ENCODE measurements around the gene PDE4D. TPM values are rescaled to one million over a fixed set of nuclear protein-coding genes. Genes with fewer than 3 reads are reported as not detected.

PDE4D gene
- total and polyA plus RNA-seq, 10 of the 15 experiments (the other 5 are each of a cell fraction or from before 2014, with no cell fraction given): 0.87 to 4.1 (median 2.2) TPM

DNA sequence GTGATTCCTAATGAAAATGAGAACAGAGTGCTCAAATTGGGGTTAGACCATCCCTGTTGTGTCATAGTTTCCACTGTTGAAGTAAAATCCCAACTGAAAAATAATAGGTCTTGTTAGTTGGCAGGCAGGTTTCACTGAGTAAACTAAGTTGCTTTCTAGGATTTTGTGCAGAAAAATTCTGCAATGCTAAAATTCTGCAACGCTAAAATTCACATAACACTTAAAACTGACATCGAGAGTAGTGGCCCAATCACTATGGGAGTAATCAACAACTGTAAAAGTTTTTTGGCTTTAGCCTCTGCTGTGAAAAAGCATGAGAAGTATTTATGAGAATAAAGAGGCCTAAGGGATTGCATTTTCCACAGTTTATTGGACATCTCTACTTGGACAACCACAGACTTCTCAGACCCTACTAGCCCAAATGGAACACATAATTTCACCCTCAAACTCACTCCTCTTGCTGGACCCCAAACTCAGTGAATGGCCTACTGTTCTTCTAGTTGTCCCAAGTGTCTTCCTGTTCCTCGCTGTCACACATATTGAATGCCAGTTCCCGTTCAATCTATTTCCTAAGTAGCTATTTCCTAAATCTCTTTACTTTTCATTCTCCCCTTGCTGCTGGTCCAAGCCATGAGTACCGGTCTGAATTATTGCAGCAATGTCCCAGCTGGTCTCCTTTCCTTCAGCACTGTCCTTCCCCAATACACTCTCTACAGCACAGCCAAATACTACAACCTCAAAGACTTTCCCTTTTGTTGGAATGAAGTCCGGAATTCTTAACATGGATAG is 355.4 kb downstream of the PDE4D start:
- Histone ChIP-seq H2AFZ (ENCODE audit: control insufficient read depth, low read depth, low read length) (no peak overlapping the region), H3K27me3 (replicated peaks in 1 of 2; ENCODE audit: control insufficient read depth in 2 of 2, insufficient read depth in 2 of 2, low read length in 1 of 2) (no peaks in the 10 kb centered on the region), H3K9ac (ENCODE audit: control insufficient read depth, insufficient read depth, low read length) (no peak overlapping the region), H3K9me3 (replicated peaks; ENCODE audit: control insufficient read depth, insufficient read depth, low read length) (no peaks in the 10 kb centered on the region), H3K27ac (ENCODE audit: control insufficient read depth, insufficient read depth) (no peak overlapping the region), H3K36me3 (ENCODE audit: control insufficient read depth in 2 of 2, insufficient read depth in 2 of 2, low read length in 1 of 2) (no peaks in the 10 kb centered on the region), H3K4me1 (ENCODE audit: control insufficient read depth, insufficient read depth, low read length) (no peaks in the 10 kb centered on the region), H3K4me3 (no peak overlapping the region), H3K4me2 (ENCODE audit: control insufficient read depth, insufficient read depth) (no peak overlapping the region), H4K20me1 (ENCODE audit: control insufficient read depth, insufficient read depth) (no peaks in the 10 kb centered on the region), H3K79me2 (ENCODE audit: control insufficient read depth, insufficient read depth, low read length) (no peaks in the 10 kb centered on the region)
- no peak for ATAC-seq
- RAD21 ChIA-PET (ENCODE audit: unreplicated experiment): no interaction called here
- 76% methylated on average over 6 of the region's 6 CpGs for WGBS (ENCODE audit: insufficient coverage, insufficient replicate concordance, low lambda C conversion rate, missing lambda C conversion rate)
- intact Hi-C loops (cut with micrococcal nuclease; ENCODE audit: unreplicated experiment): no loop called here
- CTCF ChIA-PET: interaction anchor here (1.1 kb wide), 1 partner anchor 83 kb away, joined by 3 read pairs; no protein-coding TSS in a partner anchor
- no TSS peak for BruUV-seq (replicated peaks)
- DNase-seq (ENCODE audit: low read depth, low spot score): no peak
- in situ Hi-C loops (cut with MboI): no loop called here
- POLR2A ChIA-PET: no interaction called here
- SMC1A ChIA-PET (ENCODE audit: uncharacterized antibody, unreplicated experiment): interaction anchor here (1.1 to 1.3 kb wide), 2 partner anchors 7 to 21 kb away, joined by 3 to 4 read pairs; no protein-coding TSS in a partner anchor
- no peak for FAIRE-seq
- TF ChIP-seq BHLHE40 (IDR thresholded peaks at IDR 0.05; ENCODE audit: borderline replicate concordance in 1 of 2, low read depth in 2 of 2, low read length in 1 of 2): no peak

DNA sequence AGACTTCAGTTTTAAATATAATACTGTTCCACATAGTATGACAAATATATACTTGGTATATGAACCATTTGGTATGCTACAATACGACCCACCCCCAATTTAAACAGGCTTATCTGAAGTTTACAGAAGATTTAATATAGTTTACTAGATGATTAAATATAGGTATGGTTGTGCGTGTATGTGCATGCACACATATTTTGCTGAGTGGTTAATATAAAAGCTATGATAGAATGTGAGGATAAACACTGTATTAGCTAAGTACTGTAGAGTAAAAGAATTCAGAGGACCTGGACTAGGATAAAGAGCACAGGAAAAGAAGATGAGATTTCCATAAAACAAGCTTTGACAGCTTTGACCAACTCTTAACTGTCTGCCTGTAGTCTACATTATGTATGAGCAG is 356.7 kb downstream of the PDE4D start:
- H4K20me1 ChIP-seq (ENCODE audit: control insufficient read depth, insufficient read depth): no peaks in the 10 kb centered on the region
- WGBS (ENCODE audit: insufficient coverage, insufficient replicate concordance, low lambda C conversion rate, missing lambda C conversion rate): 68% methylated on average over 2 of the region's 2 CpGs
- H3K4me3 ChIP-seq: no peak overlapping the region
- H3K27me3 ChIP-seq (replicated peaks in 1 of 2; ENCODE audit: control insufficient read depth in 2 of 2, insufficient read depth in 2 of 2, low read length in 1 of 2): no peaks in the 10 kb centered on the region
- H3K4me2 ChIP-seq (ENCODE audit: control insufficient read depth, insufficient read depth): no peak overlapping the region
- H3K4me1 ChIP-seq (ENCODE audit: control insufficient read depth, insufficient read depth, low read length): no peaks in the 10 kb centered on the region
- RAD21 ChIA-PET (ENCODE audit: unreplicated experiment): no interaction called here
- SMC1A ChIA-PET (ENCODE audit: uncharacterized antibody, unreplicated experiment): interaction anchor here (0.8 to 1.1 kb wide), 2 partner anchors 9 to 13 kb away, joined by 3 to 4 read pairs; no protein-coding TSS in a partner anchor
- intact Hi-C loops (cut with micrococcal nuclease; ENCODE audit: unreplicated experiment): no loop called here
- CTCF ChIA-PET: interaction anchor here (1.6 kb wide), 1 partner anchor 136 kb away, joined by 5 read pairs; no protein-coding TSS in a partner anchor
- BruUV-seq (replicated peaks): no TSS peak
- in situ Hi-C loops (cut with MboI): no loop called here
- FAIRE-seq (no peak), DNase-seq (ENCODE audit: low read depth, low spot score) (no peak), ATAC-seq (no peak)
- H2AFZ ChIP-seq (ENCODE audit: control insufficient read depth, low read depth, low read length): no peak overlapping the region
- POLR2A ChIA-PET: no interaction called here
- H3K27ac ChIP-seq (ENCODE audit: control insufficient read depth, insufficient read depth): no peak overlapping the region
- H3K9ac ChIP-seq (ENCODE audit: control insufficient read depth, insufficient read depth, low read length): no peak overlapping the region
- H3K36me3 ChIP-seq (ENCODE audit: control insufficient read depth in 2 of 2, insufficient read depth in 2 of 2, low read length in 1 of 2): no peaks in the 10 kb centered on the region
- no peaks in the 10 kb centered on the region for H3K79me2 ChIP-seq (ENCODE audit: control insufficient read depth, insufficient read depth, low read length)
- no peaks in the 10 kb centered on the region for H3K9me3 ChIP-seq (replicated peaks; ENCODE audit: control insufficient read depth, insufficient read depth, low read length)
- TF ChIP-seq RELA (IDR thresholded peaks at IDR 0.05; ENCODE audit: borderline replicate concordance, partially characterized antibody) (no peak), ZNF207 (IDR thresholded peaks at IDR 0.05; ENCODE audit: borderline replicate concordance) (no peak), BACH1 (IDR thresholded peaks at IDR 0.05; ENCODE audit: borderline replicate concordance) (no peak), BHLHE40 (IDR thresholded peaks at IDR 0.05; ENCODE audit: borderline replicate concordance in 1 of 2, low read depth in 2 of 2, low read length in 1 of 2) (no peak), FOXM1 (IDR thresholded peaks at IDR 0.05; ENCODE audit: low read depth, low read length) (no peak), MXI1 (IDR thresholded peaks at IDR 0.05; ENCODE audit: low read depth, low read length) (no peak), SUZ12 (IDR thresholded peaks at IDR 0.05; ENCODE audit: unreplicated experiment) (no peak), NR2F1 (conservative IDR thresholded peaks at IDR 0.05) (no peak), ESRRA (IDR thresholded peaks at IDR 0.05; ENCODE audit: low read length) (no peak), CBX5 (IDR thresholded peaks at IDR 0.05; ENCODE audit: low read depth) (no peak), RAD21 (IDR thresholded peaks at IDR 0.05; ENCODE audit: insufficient read depth, low read depth, low read length) (no peak), POLR2AphosphoS5 (IDR thresholded peaks at IDR 0.05; ENCODE audit: low read length) (no peak), NFYA (IDR thresholded peaks at IDR 0.05; ENCODE audit: borderline replicate concordance, low read depth, low read length) (no peak)
- TF ChIP-seq, protein P1, sequence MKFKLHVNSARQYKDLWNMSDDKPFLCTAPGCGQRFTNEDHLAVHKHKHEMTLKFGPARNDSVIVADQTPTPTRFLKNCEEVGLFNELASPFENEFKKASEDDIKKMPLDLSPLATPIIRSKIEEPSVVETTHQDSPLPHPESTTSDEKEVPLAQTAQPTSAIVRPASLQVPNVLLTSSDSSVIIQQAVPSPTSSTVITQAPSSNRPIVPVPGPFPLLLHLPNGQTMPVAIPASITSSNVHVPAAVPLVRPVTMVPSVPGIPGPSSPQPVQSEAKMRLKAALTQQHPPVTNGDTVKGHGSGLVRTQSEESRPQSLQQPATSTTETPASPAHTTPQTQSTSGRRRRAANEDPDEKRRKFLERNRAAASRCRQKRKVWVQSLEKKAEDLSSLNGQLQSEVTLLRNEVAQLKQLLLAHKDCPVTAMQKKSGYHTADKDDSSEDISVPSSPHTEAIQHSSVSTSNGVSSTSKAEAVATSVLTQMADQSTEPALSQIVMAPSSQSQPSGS (IDR thresholded peaks at IDR 0.05; ENCODE audit: low read length): no peak
- TF ChIP-seq, protein P2, sequence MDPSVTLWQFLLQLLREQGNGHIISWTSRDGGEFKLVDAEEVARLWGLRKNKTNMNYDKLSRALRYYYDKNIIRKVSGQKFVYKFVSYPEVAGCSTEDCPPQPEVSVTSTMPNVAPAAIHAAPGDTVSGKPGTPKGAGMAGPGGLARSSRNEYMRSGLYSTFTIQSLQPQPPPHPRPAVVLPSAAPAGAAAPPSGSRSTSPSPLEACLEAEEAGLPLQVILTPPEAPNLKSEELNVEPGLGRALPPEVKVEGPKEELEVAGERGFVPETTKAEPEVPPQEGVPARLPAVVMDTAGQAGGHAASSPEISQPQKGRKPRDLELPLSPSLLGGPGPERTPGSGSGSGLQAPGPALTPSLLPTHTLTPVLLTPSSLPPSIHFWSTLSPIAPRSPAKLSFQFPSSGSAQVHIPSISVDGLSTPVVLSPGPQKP (IDR thresholded peaks at IDR 0.05; ENCODE audit: low read depth, low read length): no peak

Data from GM12878 (cell line).